CD4-positive, alpha-beta T cell treated with Interleukin-4 for 4 hours (primary cell): Measurements from ENCODE around the gene DEGS2.
"Not testable (repeated sequence)": the region's sequence is repeated elsewhere in the genome, so short reads cannot be mapped to it uniquely, and the experiment has no call there.

Experiments
- DNase-seq: peaks from one replicate; pipeline ENCODE4 v3.0.0-alpha.2; 2020

Gene DEGS2

GRCh38 chr14:100159094-100159864, at the start of gene DEGS2:
Gene DEGS2, minus strand, starts transcription at chr14:100159645. Its CDS starts 58 bp downstream, at chr14:100159587.
- DNase-seq = peak; percentile 18

DNA sequence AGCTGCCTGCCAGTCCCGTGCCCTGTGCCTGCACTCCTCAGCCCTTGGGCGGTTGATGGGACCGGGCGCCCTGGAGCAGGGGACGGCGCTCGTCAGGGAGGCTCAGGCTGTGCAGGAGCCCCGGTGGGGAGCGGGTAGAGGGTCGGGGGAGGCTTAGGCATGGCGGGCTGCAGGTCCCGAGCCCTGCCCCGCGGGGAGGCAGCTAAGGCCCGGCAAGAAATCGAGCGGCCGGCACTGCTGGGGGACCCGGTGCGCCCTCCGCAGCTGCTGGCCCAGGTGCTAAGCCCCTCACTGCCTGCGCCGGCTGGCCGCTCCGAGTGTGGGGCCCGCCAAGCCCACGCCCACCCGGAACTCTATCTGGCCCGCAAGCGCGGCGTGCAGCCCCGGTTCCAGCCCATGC, 48.7 kb upstream of the DEGS2 start:
- DNase-seq = not testable (repeated sequence)

DNA sequence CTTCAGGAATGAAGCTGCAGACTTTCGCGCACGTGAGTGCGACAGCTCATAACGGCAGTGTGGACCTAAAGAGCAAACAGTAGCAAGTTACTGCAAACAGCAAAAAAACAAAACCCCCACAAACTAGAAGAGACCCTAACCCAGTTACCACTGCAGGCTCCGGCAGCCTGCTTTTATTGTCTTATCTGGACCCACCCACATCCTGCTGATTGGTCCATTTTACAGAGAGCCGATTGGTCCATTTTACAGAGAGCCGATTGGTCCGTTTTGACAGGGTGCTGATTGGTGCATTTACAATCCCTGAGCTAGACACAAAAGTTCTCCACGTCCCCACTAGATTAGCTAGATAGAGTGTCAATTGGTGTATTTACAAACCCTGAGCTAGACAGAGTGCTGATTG, 48.1 kb upstream of the DEGS2 start:
- not testable (repeated sequence) for DNase-seq

- DNase-seq = not testable (repeated sequence)
Measured at GRCh38 chr14:100204835-100205167, 45.4 kb upstream of the DEGS2 start.

DNA sequence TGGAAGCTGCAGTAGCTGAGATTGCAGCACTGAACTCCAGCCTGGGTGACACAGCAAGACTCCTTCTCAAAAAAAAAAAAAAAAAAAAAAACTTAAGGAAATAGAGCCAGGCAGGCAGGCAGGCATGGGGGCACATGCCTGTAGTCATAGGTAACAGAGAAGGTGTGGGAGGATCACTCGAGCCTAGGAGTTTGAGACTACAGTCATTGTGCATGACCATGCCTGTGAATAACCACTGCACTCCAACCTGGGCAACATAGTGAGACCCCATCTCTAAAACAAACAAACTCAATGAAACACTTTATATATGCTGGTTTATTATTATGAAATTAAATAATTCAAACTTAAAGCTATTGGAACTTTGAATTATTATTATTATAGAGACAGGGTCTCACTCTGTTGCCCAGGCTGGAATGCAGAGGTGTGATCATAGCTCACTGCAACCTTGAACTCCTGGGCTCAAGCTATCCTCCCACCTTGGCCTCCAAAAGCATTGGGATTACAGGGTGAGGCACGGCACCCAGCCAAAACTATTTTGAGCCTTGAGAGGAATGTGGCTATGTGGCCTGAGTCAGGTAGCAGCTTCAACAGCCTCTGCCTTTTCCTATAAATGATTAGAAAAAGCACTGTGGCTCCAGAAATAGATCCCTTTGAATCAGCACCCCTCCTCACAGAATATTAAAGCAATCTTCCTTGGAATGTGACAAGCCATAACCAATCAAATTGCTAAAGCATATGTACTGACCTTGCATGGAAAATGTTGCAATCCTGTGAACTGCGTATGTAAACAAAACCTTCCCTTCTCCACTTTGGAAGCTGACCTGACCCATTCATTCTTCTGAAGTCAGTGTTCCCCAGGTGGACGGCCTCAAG, 44.8 kb upstream of the DEGS2 start:
- no peak for DNase-seq

- no peak for DNase-seq
Measured at GRCh38 chr14:100203146-100203545, 43.7 kb upstream of the DEGS2 start.

- no peak for DNase-seq
Measured at GRCh38 chr14:100202712-100203111, 43.3 kb upstream of the DEGS2 start.

DNA sequence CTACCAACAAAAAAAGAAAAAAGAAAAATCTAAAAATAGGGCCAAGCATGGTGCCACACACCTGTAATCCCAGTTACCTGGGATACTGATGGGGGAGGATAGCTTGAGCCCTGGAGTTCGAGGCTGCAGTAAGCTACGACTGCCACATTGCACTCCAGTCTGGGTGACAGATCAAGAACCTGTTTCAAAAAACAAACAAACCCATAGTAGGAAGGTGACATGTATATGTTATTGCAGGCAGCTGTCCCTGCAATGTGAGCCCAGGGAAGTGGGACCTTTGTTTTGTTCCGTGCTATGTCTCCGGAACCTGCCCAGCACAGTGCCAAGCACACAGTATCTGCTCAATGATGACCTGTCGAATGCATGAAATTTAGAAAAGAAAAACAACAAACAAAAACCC, 42.3 kb upstream of the DEGS2 start:
- DNase-seq = no peak

GRCh38 chr14:100200311-100200710, 40.9 kb upstream of the DEGS2 start:
- no peak for DNase-seq

DNA sequence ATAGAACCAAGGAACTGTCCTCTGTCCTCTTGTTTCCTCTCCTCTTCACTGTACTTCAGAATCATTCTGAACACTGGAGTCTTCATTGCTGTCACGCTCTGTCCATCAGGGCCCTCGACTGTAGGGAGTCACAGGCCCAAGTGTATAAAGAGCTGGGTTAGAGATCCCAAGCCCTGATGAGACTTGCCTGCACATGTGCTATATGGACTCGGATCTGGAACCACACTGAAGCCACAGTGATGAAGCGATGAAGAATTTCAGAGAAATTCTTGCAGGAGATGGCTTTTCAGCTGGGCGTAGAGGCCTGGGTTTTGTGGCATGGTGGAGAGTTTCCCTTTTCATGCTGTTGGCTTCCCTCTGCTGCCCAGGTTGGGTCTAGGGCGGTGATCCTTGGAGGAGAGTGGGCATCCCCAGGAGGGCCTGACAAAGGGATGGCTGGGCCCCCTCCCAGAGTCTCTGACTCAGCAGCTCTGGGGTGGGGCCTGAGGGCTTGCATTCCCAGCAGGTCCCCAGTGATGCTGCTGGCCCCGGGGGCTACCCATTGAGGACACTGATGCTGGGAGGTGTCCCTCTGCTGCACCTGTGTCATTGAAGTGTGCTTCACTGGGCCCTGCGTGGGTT, 39.9 kb upstream of the DEGS2 start:
- DNase-seq = no peak

DNA sequence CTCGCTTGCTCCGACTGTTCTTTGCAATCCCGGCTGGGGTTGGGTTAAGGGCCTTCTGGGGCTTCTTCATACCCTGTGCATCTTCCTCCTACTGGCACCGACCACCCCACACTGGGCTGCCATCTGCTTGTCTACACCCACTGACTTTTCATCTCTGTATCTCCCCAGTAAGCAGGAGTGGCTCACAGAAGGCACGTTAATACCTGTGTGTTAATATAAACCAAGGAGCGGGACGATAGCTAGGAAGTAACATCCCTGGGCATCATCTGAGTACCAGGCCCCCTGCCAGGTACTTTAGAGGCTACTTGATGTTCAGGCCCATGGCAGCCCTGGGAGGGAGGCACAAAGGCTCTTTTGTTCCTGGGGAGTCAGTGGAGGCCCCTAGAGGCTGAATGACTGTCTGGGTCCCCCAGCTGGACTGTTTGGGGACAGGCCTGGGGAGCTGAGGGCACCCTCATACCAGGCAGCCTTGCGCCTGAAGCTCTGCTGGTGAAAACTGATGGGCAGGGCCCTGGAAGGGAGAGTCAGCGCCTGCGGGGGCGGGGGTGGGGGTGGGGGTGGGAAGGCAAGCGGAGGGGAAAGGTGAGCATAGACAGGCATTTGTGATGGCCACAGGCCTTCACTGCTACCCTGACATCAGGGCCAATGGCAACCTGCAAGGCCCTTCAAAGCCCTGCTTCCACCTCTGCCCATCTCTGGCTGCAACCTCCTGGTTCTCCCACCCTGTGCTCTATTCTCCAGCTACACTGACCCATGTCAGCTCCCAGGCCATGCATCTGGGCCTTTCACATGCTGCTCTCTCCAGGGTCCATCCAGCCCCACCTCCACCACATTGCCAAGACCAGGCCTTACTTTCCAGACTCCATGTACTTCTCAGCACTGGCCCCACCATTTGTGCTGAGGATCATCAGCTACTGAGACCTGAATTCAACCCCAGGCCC, 34.2 kb upstream of the DEGS2 start:
- DNase-seq = no peak

DNA sequence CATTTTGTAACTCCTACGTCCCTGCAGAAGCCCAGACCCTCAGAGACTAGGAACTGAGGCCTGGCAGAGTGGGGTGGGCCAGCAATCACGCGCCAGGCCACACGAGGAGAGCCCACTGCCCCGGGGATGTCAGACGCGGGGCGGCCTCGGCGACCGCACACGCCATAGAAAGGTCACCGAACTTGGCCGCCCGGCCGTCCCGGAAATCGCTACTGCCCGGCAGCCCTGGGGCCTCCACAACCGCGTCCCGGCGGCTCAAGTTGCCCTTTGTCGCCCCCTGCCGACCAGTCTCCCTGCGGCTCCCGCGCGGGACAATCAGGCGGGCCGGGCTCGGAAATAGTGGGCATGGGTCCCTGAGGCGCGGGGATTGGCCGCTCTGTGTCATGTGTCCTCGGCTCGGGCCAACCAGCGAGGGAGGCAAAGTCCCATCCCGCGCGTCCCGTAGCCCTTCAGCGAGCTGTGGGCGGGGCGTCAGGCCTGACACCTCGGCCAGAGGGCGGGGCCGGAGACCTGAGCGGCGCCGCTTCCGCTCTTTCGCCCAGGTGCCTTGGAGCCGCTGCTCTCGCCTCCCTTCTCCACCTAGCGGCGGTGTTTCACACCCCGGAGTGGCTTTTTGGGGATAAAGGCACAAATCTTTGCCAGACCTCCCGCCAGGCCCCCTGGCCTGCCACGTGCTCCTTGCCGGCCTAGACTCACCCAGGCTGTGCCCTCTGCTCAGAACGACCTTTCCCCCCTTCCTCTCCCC, 33.4 kb upstream of the DEGS2 start:
- peak; percentile 99 for DNase-seq

- no peak for DNase-seq
Measured at GRCh38 chr14:100192250-100192671, 32.8 kb upstream of the DEGS2 start.

GRCh38 chr14:100191584-100192249, 32.3 kb upstream of the DEGS2 start:
- DNase-seq = no peak

GRCh38 chr14:100190126-100190525, 30.7 kb upstream of the DEGS2 start:
- DNase-seq = no peak

- DNase-seq = no peak
Measured at GRCh38 chr14:100188392-100189030, 29.1 kb upstream of the DEGS2 start.

- no peak for DNase-seq
Measured at GRCh38 chr14:100187247-100187833, 27.9 kb upstream of the DEGS2 start.

- not testable (repeated sequence) for DNase-seq
Measured at GRCh38 chr14:100181876-100182551, 22.6 kb upstream of the DEGS2 start.

DNA sequence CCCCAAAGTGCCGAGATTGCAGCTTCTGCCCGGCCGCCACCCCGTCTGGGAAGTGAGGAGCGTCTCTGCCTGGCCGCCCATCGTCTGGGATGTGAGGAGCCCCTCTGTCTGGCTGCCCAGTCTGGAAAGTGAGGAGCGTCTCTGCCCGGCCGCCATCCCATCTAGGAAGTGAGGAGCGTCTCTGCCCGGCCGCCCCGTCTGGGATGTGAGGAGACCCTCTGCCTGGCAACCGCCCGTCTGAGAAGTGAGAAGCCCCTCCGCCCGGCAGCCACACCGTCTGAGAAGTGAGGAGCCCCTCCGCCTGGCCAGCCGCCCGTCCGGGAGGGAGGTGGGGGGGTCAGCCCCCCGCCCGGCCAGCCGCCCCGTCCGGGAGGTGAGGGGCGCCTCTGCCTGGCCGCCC, 21.2 kb upstream of the DEGS2 start:
- DNase-seq = not testable (repeated sequence)

GRCh38 chr14:100178691-100179090, 19.2 kb upstream of the DEGS2 start:
- no peak for DNase-seq
